Measurements from ENCODE around the gene TNFAIP6.

- TF ChIP-seq POLR2A (IDR thresholded peaks at IDR 0.05; ENCODE audit: low read depth, low read length), result no peak
- no peak for TF ChIP-seq POU2F2 (IDR thresholded peaks at IDR 0.05; ENCODE audit: low read depth, low read length)
Observed at GRCh38 chr2:151338115-151338514, 19.3 kb upstream of the TNFAIP6 start.
